HL-60 (cell line): ENCODE data around the gene NMU.
"Not testable (repeated sequence)": the region's sequence is repeated elsewhere in the genome, so short reads cannot be mapped to it uniquely, and the experiment has no call there.

Source experiments
- DNase-seq, 2 experiments: peaks; one replicate each; pipeline ENCODE4 v3.0.0-alpha.2; 2010 to 2020; ENCODE audit warnings: low read depth in 1 of 2, low spot score in 1 of 2
- H3K27ac ChIP-seq: fragments of 250-450 bp; sonication (Bioruptor Pico); replicated peaks from 2 replicates; pipeline ENCODE4 v1.5.1; 2020; ENCODE audit warnings: mild to moderate bottlenecking, moderate library complexity
- H3K27me3 ChIP-seq: fragments of 250-450 bp; sonication (Bioruptor Pico); 2 replicates; pipeline ENCODE4 v1.5.1; 2021; ENCODE audit warnings: mild to moderate bottlenecking, moderate library complexity; ENCODE audit not compliant: insufficient read depth, poor library complexity, severe bottlenecking
- H3K4me3 ChIP-seq: replicated peaks from 2 replicates; pipeline ENCODE4 v1.5.1; 2011; ENCODE audit warnings: mild to moderate bottlenecking, control low read depth, low read length; ENCODE audit not compliant: insufficient read depth
- CTCF ChIP-seq: IDR thresholded peaks from one replicate; pipeline ENCODE4 v1.5.1; 2011; ENCODE audit warnings: low read length, control low read depth, inconsistent platforms; ENCODE audit not compliant: insufficient read depth
- GABPA ChIP-seq: IDR thresholded peaks from 2 replicates; pipeline ENCODE4 v1.6.1; 2012; ENCODE audit warnings: low read depth
- POLR2AphosphoS5 ChIP-seq: IDR thresholded peaks from 2 replicates; pipeline ENCODE4 v1.6.1; 2012; ENCODE audit warnings: low read depth
- REST ChIP-seq: IDR thresholded peaks from 2 replicates; pipeline ENCODE4 v1.6.1; 2012; ENCODE audit warnings: low read depth; ENCODE audit not compliant: insufficient replicate concordance
- SPI1 ChIP-seq: IDR thresholded peaks from 2 replicates; pipeline ENCODE4 v1.6.1; 2012; ENCODE audit warnings: low read depth, mild to moderate bottlenecking, borderline replicate concordance
- long read RNA-seq: library from polyadenylated mRNA; unstranded; transcript quantifications from one replicate; pipeline ENCODE4 v2.0.0, GENCODE V29; 2020

NMU gene, protein sequence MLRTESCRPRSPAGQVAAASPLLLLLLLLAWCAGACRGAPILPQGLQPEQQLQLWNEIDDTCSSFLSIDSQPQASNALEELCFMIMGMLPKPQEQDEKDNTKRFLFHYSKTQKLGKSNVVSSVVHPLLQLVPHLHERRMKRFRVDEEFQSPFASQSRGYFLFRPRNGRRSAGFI
- long read RNA-seq: 0 reads

DNA sequence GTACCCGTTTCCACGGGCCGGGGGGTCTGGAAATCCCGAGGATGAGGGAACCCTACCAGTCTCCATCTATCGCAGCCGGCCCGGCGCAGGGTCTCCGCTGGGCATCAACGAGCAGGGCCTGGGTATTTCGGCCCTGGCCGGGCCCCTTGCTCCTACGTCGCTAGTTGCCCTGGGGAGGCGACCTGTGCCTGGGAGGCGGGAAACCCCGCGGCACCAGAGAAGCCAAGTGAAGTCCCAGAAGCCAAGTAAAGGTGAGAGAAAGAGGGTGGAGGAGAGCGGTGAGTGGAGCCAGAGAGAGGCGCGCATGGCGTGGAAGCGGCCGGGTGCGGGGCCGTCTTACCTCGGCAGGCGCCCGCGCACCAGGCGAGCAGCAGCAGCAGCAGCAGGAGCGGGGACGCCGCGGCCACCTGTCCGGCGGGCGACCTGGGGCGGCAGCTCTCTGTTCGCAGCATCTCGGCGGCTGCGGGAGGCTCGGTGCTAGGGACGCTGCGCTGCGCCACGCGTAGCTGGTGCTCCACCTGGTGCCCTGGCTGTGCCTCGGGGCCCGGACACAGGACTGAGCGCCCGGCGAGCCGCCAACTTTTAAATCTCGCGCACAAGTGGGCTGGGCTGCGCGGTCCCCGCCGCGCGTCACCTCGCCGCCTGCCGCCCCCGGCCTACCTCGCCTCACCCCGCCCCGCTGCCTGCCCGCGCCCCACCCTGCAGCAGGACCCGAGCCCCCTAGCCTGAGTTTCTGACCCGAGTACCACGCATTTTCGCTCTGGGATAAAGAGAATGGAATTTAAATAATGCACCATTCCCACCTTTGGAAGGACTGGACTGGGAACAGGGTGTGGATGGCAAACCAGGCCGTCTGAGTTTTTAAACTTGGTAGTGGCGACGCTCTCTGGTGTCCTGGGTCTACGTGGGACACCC is at the start of gene NMU:
Gene NMU (minus strand): TSS at position 558 of the 915 bp plus-strand sequence. CDS start 106 bp downstream, at position 452.
- TF ChIP-seq GABPA: no peak
- no peak for TF ChIP-seq POLR2AphosphoS5
- TF ChIP-seq SPI1: no peak
- no peak for TF ChIP-seq CTCF
- TF ChIP-seq REST: no peak
- no peak for DNase-seq

GRCh38 chr4:55684276-55684675 is 48.2 kb upstream of the NMU start:
- TF ChIP-seq GABPA: no peak
- no peak for TF ChIP-seq POLR2AphosphoS5
- no peak for TF ChIP-seq SPI1
- no peak for TF ChIP-seq REST
- no peak for TF ChIP-seq CTCF
- H3K27ac ChIP-seq: no peak overlapping the region
- no peak overlapping the region for H3K4me3 ChIP-seq
- H3K27me3 ChIP-seq: no peaks in the 10 kb centered on the region
- DNase-seq: no peak

More for the DNA sequence above, at the start of gene NMU:
- H3K27ac ChIP-seq: no peak within 1 kb of the TSS
- no peak within 1 kb of the TSS for H3K4me3 ChIP-seq
- peaks cover 32% of the 10 kb centered on the region for H3K27me3 ChIP-seq

GRCh38 chr4:55682797-55683196 is 46.7 kb upstream of the NMU start:
- not testable (repeated sequence) for H3K27me3 ChIP-seq, H3K4me3 ChIP-seq

GRCh38 chr4:55682295-55682694 is 46.2 kb upstream of the NMU start:
- H3K27ac ChIP-seq: no peak overlapping the region
- H3K27me3 ChIP-seq: no peaks in the 10 kb centered on the region
- H3K4me3 ChIP-seq: no peak overlapping the region
- TF ChIP-seq SPI1 (no peak), REST (no peak), GABPA (no peak)
- no peak for DNase-seq

More at GRCh38 chr4:55682797-55683196, 46.7 kb upstream of the NMU start:
- not testable (repeated sequence) for DNase-seq, H3K27ac ChIP-seq
